Activated CD8-positive, alpha-beta T cell treated with anti-CD3 and anti-CD28 coated beads for 36 hours (primary cell): ENCODE results near the gene ITSN2. TPM values are rescaled to one million over a fixed set of nuclear protein-coding genes. Genes with fewer than 3 reads are reported as not detected.

Source experiments
- ATAC-seq: fragments of 200-7000 bp; cut with Tn5 transposase; one replicate; pipeline ENCODE4 v1.10.0; 2021; ENCODE audit warnings: mild to moderate bottlenecking, moderate library complexity
- CTCF ChIA-PET: fragments of 350-600 bp; sonication (Branson Sonifier 250); formaldehyde crosslinking; loops from one replicate; lab custom pipeline; 2021; ENCODE audit warnings: antibody characterized with exemption; lab: Charles Lee
- POLR2A ChIA-PET: fragments of 350-600 bp; sonication (Branson Sonifier 250); formaldehyde crosslinking; loops from one replicate; lab custom pipeline; 2021; ENCODE audit warnings: antibody characterized with exemption; lab: Charles Lee
- DNase-seq: peaks from one replicate; pipeline ENCODE4 v3.0.0-alpha.2; 2020
- H3K27ac Mint-ChIP-seq: one replicate; pipeline ENCODE4 v1.8.0; 2021; ENCODE audit warnings: mild to moderate bottlenecking, mixed read lengths
- H3K27me3 Mint-ChIP-seq: one replicate; pipeline ENCODE4 v1.8.0; 2021; ENCODE audit warnings: mixed read lengths
- H3K36me3 Mint-ChIP-seq: one replicate; pipeline ENCODE4 v1.8.0; 2021; ENCODE audit warnings: low read depth, mixed read lengths
- H3K4me1 Mint-ChIP-seq: one replicate; pipeline ENCODE4 v1.8.0; 2021; ENCODE audit warnings: low read depth, mixed read lengths
- H3K4me3 Mint-ChIP-seq: one replicate; pipeline ENCODE4 v1.8.0; 2021; ENCODE audit warnings: mild to moderate bottlenecking, moderate library complexity, mixed read lengths
- H3K9me3 Mint-ChIP-seq: one replicate; pipeline ENCODE4 v1.8.0; 2021; ENCODE audit warnings: mixed read lengths
- intact Hi-C: fragments of 100-400 bp; cut with micrococcal nuclease; formaldehyde crosslinking; loops from one replicate; pipeline ENCODE4 v1.10.0; 2022
- total RNA-seq, 2 experiments: library from RNA; stranded (reverse); gene quantifications; one replicate each; pipeline ENCODE4 v1.2.3, GENCODE V29; 2021
- TF ChIP-seq, protein P1 (sequence below): fragments of 200-600 bp; IDR thresholded peaks from one replicate; pipeline ENCODE4 v1.8.0; 2022; ENCODE audit warnings: antibody characterized with exemption, mild to moderate bottlenecking

ITSN2 gene
- total RNA-seq, 2 experiments from 2014 or later, result 44.0 to 48.6 TPM

DNA sequence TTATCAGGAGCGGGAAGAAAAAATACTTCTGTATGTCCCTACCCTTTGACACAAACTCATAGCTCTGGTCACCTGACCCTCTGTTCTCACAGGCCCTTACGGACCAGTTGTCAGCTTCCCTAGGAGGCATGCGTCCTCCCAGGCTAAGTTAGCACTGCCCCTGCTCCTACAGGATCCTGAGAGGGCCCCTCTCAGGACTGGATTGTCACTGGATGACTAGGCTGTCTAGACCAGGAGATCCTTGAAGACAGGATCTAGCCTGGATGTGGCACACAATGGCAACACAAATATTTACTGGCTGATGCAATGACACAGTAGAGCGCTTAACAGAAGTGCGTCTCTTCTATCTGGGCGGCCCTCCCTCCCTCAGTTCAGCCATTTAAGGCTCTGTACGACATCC, 177.8 kb downstream of the ITSN2 start:
- ChIA-PET CTCF (interaction anchor here (1.3 kb wide), 1 partner anchor 19 kb away, joined by 4 read pairs; no protein-coding TSS in a partner anchor), POLR2A (no interaction called here)
- intact Hi-C loops, result no loop called here

DNA sequence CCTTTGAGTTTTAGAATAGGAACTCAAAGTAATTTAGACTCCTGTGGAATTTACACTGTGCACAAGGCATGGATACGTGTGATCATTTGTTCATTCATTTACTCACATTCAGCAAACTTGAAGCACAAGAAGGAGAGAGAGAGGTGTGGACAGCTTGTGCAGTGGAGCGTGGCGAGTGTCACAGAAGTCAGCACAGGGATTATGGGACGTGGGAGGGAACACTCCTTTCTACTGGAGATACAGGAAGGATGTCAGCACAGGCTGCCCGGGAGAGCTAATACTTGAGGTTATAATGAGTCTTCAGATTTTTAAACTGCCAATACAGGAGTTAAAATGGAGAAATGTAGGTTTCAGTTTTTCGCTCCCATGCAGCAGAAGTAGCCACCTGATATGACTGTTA, 178.5 kb downstream of the ITSN2 start:
- intact Hi-C loops, result no loop called here
- Mint-ChIP-seq H3K27me3 (no peaks in the 10 kb centered on the region), H3K36me3 (no peaks in the 10 kb centered on the region), H3K4me3 (no peak overlapping the region), H3K27ac (no peak overlapping the region), H3K9me3 (no peaks in the 10 kb centered on the region), H3K4me1 (peaks cover under 1% of the 10 kb centered on the region)
- TF ChIP-seq, protein P1, sequence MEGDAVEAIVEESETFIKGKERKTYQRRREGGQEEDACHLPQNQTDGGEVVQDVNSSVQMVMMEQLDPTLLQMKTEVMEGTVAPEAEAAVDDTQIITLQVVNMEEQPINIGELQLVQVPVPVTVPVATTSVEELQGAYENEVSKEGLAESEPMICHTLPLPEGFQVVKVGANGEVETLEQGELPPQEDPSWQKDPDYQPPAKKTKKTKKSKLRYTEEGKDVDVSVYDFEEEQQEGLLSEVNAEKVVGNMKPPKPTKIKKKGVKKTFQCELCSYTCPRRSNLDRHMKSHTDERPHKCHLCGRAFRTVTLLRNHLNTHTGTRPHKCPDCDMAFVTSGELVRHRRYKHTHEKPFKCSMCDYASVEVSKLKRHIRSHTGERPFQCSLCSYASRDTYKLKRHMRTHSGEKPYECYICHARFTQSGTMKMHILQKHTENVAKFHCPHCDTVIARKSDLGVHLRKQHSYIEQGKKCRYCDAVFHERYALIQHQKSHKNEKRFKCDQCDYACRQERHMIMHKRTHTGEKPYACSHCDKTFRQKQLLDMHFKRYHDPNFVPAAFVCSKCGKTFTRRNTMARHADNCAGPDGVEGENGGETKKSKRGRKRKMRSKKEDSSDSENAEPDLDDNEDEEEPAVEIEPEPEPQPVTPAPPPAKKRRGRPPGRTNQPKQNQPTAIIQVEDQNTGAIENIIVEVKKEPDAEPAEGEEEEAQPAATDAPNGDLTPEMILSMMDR, result no peak
- ChIA-PET POLR2A (no interaction called here), CTCF (interaction anchor here (1.3 kb wide), 1 partner anchor 18 kb away, joined by 4 read pairs; no protein-coding TSS in a partner anchor)
- no peak for DNase-seq
- ATAC-seq, result no peak

More for the DNA sequence above, 177.8 kb downstream of the ITSN2 start:
- Mint-ChIP-seq H3K4me1 (no peaks in the 10 kb centered on the region), H3K36me3 (peaks cover 3% of the 10 kb centered on the region), H3K27me3 (no peaks in the 10 kb centered on the region), H3K9me3 (peaks cover 6% of the 10 kb centered on the region), H3K4me3 (no peak overlapping the region), H3K27ac (no peak overlapping the region)
- ATAC-seq (no peak), DNase-seq (no peak)
- TF ChIP-seq, protein P1, result no peak

DNA sequence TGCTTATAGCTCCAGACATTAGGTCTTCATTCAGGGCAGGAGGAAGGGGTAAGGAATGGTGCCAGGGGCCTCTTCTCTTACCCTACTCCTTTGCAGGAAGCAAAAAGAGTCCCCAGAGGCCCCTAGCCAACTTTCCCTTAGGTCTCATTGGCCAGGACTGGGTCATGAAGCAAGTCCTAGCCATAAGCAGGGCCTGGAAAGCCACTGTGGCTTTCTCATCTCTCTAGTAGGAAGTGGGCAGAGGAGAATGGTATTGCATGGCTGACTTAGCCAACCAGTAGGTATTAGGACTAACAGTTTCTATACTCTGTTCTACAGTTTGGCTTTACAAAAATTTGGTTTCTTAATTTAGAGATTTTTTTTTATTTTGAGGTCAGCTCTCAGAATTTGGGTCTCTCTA, 180.7 kb downstream of the ITSN2 start:
- ChIA-PET CTCF (interaction anchor here (0.9 kb wide), 1 partner anchor 14 kb away, joined by 3 read pairs; no protein-coding TSS in a partner anchor), POLR2A (no interaction called here)
- Mint-ChIP-seq H3K27ac (no peak overlapping the region), H3K4me1 (peaks cover 2% of the 10 kb centered on the region), H3K36me3 (no peaks in the 10 kb centered on the region), H3K4me3 (no peak overlapping the region), H3K9me3 (no peaks in the 10 kb centered on the region), H3K27me3 (no peaks in the 10 kb centered on the region)
- intact Hi-C loops, result no loop called here
- DNase-seq (no peak), ATAC-seq (no peak)
- TF ChIP-seq, protein P1, result no peak

DNA sequence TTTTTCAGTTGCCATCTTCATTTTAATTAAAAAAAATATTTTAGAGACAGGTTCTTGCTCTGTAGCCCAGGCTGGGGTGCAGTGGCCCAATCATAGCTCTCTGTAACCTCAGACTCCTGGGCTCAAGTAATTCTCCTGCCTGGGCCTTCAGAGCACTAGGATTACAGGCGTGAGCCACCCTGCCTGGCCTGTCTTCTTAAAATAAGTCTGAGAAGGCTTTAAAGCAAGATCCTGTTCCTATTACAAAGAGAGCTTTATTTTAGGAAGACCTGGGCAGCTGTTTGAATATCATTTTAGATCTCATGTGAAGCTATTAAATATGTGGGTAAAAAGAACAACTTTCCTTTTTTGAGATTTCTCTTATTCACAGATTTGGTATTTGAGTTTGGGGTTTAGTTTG, 184.0 kb downstream of the ITSN2 start:
- peaks cover 1% of the 10 kb centered on the region for H3K27me3 Mint-ChIP-seq
- no peaks in the 10 kb centered on the region for H3K9me3 Mint-ChIP-seq
- H3K36me3 Mint-ChIP-seq, result no peaks in the 10 kb centered on the region
- DNase-seq (no peak), ATAC-seq (no peak)
- TF ChIP-seq, protein P1, result no peak
- no peak overlapping the region for H3K27ac Mint-ChIP-seq
- ChIA-PET POLR2A (no interaction called here), CTCF (interaction anchor here (0.9 kb wide), 1 partner anchor 54 kb away, joined by 4 read pairs; no protein-coding TSS in a partner anchor)
- H3K4me1 Mint-ChIP-seq, result peaks cover 2% of the 10 kb centered on the region
- no peak overlapping the region for H3K4me3 Mint-ChIP-seq
- intact Hi-C loops, result no loop called here

DNA sequence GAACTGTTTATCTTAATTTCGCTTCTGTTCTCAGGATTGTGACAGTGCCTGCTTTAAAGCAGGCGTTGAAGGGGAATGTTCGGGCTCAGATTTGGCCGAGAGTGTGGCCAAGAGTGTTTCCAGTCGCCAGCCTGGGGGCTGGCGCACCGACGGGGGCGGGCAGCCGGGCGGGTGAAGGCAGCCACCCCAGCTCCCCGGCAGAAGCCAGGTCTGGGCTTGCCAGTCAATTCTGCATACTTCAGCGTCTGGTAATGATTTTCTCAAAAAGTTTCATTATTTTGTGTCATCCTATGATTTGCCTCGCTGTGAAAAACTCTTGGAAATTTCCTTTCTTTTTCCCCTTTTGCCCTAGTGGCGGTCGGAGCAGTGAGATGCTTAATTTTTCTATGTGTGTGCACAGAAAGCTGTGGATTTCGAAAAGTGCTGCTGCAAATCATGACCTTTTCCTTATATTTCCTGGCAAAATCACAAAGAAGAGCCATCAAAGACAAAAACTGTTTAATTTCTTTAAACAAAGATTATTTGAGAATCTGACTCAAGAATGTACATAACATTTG, 184.6 kb downstream of the ITSN2 start:
- Mint-ChIP-seq H3K27ac (no peak overlapping the region), H3K4me1 (peaks cover 2% of the 10 kb centered on the region), H3K9me3 (no peaks in the 10 kb centered on the region), H3K27me3 (peaks cover 1% of the 10 kb centered on the region), H3K36me3 (no peaks in the 10 kb centered on the region), H3K4me3 (no peak overlapping the region)
- TF ChIP-seq, protein P1, result no peak
- no peak for DNase-seq
- CTCF ChIA-PET, result interaction anchor here (0.9 kb wide), 1 partner anchor 53 kb away, joined by 4 read pairs; no protein-coding TSS in a partner anchor
- POLR2A ChIA-PET, result no interaction called here
- no peak for ATAC-seq
- intact Hi-C loops, result no loop called here
